PC-3 (cell line): ENCODE results near the gene NOC3L. TPM values are rescaled to one million over a fixed set of nuclear protein-coding genes. Genes with fewer than 3 reads are reported as not detected.
A peak's percentile ranks its signal among the peaks of the same experiment; 100 is the strongest.

ENCODE experiments used
- ATAC-seq: fragments of 200-7000 bp; cut with Tn5 transposase; 2 replicates; pipeline ENCODE4 v1.9.1; 2020; ENCODE audit warnings: mild to moderate bottlenecking, moderate library complexity
- BruUV-seq: library from RNA; stranded (reverse); fragments of 400-500 nt; replicated peaks from 2 replicates; lab custom pipeline; 2021; lab: Mats Ljungman, UMichigan
- CTCF ChIA-PET: fragments of 300-600 bp; sonication (Branson Sonifier 250); formaldehyde crosslinking; loops from one replicate; lab custom pipeline; 2022; ENCODE audit warnings: antibody characterized with exemption; lab: Charles Lee
- POLR2A ChIA-PET: fragments of 300-600 bp; sonication (Branson Sonifier 250); formaldehyde crosslinking; loops from one replicate; lab custom pipeline; 2022; ENCODE audit warnings: antibody characterized with exemption; ENCODE audit not compliant: unreplicated experiment; lab: Charles Lee
- DNase-seq: peaks from one replicate; pipeline ENCODE4 v3.0.0-alpha.2; 2015
- H2AFZ ChIP-seq: fragments of 300-600 bp; sonication (generic); 2 replicates; pipeline ENCODE4 v1.6.0; 2016; ENCODE audit warnings: antibody characterized with exemption, low read length
- H3F3A ChIP-seq: fragments of 300-600 bp; sonication (generic); one replicate; pipeline ENCODE4 v1.6.0; 2017; ENCODE audit warnings: antibody characterized with exemption, low read length, control low read depth, mild to moderate bottlenecking; ENCODE audit not compliant: unreplicated experiment
- H3K27ac ChIP-seq: fragments of 300-600 bp; sonication (generic); 2 replicates; pipeline ENCODE4 v1.5.1; 2016; ENCODE audit warnings: mild to moderate bottlenecking, low read length
- H3K27me3 ChIP-seq: fragments of 300-600 bp; sonication (generic); 2 replicates; pipeline ENCODE4 v1.6.1; 2016; ENCODE audit warnings: low read length, mixed read lengths
- H3K36me3 ChIP-seq: fragments of 300-600 bp; sonication (generic); 2 replicates; pipeline ENCODE4 v1.6.1; 2016; ENCODE audit warnings: low read depth, mixed run types, low read length, mixed read lengths
- H3K4me1 ChIP-seq: fragments of 300-600 bp; sonication (generic); 2 replicates; pipeline ENCODE4 v1.5.1; 2016; ENCODE audit warnings: low read length; ENCODE audit not compliant: insufficient read depth
- H3K4me2 ChIP-seq: fragments of 300-600 bp; sonication (generic); 2 replicates; pipeline ENCODE4 v1.6.0; 2016; ENCODE audit warnings: low read length
- H3K4me3 ChIP-seq: fragments of 300-600 bp; sonication (generic); 2 replicates; pipeline ENCODE4 v1.5.1; 2016; ENCODE audit warnings: mild to moderate bottlenecking, low read length, mixed read lengths
- H3K79me2 ChIP-seq: fragments of 300-600 bp; sonication (generic); 2 replicates; pipeline ENCODE4 v1.6.1; 2017; ENCODE audit warnings: low read length, mixed read lengths
- H3K9ac ChIP-seq: fragments of 300-600 bp; sonication (generic); 2 replicates; pipeline ENCODE4 v1.6.0; 2016; ENCODE audit warnings: mild to moderate bottlenecking, low read length
- H3K9me2 ChIP-seq: fragments of 300-600 bp; sonication (generic); replicated peaks from 2 replicates; pipeline ENCODE4 v1.6.1; 2016; ENCODE audit warnings: mixed run types, low read length, mixed read lengths
- H3K9me3 ChIP-seq: fragments of 300-600 bp; sonication (generic); 2 replicates; pipeline ENCODE4 v1.6.1; 2016; ENCODE audit warnings: low read length, mixed read lengths
- H4K20me1 ChIP-seq: fragments of 300-600 bp; sonication (generic); 2 replicates; pipeline ENCODE4 v1.6.1; 2016; ENCODE audit warnings: low read length, mixed read lengths
- CTCF ChIP-seq: fragments of 300-600 bp; sonication (generic); conservative IDR thresholded peaks from 2 replicates; pipeline ENCODE4 v1.5.1; 2017; ENCODE audit warnings: antibody characterized with exemption, low read depth, mild to moderate bottlenecking, low read length
- EZH2 ChIP-seq: fragments of 300-600 bp; sonication (generic); IDR thresholded peaks from one replicate; pipeline ENCODE4 v1.6.1; 2017; ENCODE audit warnings: antibody characterized with exemption, mild to moderate bottlenecking, low read length; ENCODE audit not compliant: unreplicated experiment
- EZH2phosphoT487 ChIP-seq: fragments of 300-600 bp; sonication (generic); IDR thresholded peaks from 2 replicates; pipeline ENCODE4 v1.6.1; 2018; ENCODE audit warnings: mild to moderate bottlenecking, antibody characterized with exemption, low read length, borderline replicate concordance
- intact Hi-C: fragments of 100-400 bp; cut with micrococcal nuclease; formaldehyde crosslinking; loops from 2 replicates; pipeline ENCODE4 v1.9.0; 2023
- total RNA-seq: library from RNA; depleted of rRNA; stranded (reverse); fragments of >200 nt; gene quantifications from 2 replicates; pipeline ENCODE4 v1.2.3, GENCODE V29; 2014

Gene NOC3L
- total RNA-seq, 1 experiment from 2014 or later, result 19.4 TPM

GRCh38 chr10:94363251-94363565, 469 bp upstream of the NOC3L start:
- Histone ChIP-seq H3K4me3 (peak overlapping the region; percentile 92; the same call in 1 of the 2 replicates), H3K9me3 (no peaks in the 10 kb centered on the region), H3K27me3 (no peaks in the 10 kb centered on the region), H4K20me1 (no peaks in the 10 kb centered on the region), H3K27ac (no peak overlapping the region), H3K79me2 (peaks cover 42% of the 10 kb centered on the region), H3K36me3 (peaks cover under 1% of the 10 kb centered on the region), H3K9ac (peak overlapping the region; percentile 96), H3K9me2 (no peaks in the 10 kb centered on the region), H3K4me1 (peaks cover 14% of the 10 kb centered on the region), H3F3A (no peaks in the 10 kb centered on the region), H2AFZ (peak overlapping the region; percentile 96), H3K4me2 (peak overlapping the region; percentile 81)
- TSS peak; percentile 65 for BruUV-seq
- TF ChIP-seq EZH2 (no peak), EZH2phosphoT487 (no peak), CTCF (no peak)
- CTCF ChIA-PET, result interaction anchor here (0.7 kb wide), 1 partner anchor 41 kb away, joined by 3 read pairs; no protein-coding TSS in a partner anchor
- intact Hi-C loops, result loop anchor here (5.0 kb wide), 1 partner anchor 79 kb away; no protein-coding TSS in a partner anchor
- ATAC-seq (no peak; the same call in 1 of the 2 replicates), DNase-seq (no peak)
- POLR2A ChIA-PET, result no interaction called here

- Histone ChIP-seq H3K4me1 (peaks cover 16% of the 10 kb centered on the region), H3K36me3 (peaks cover 19% of the 10 kb centered on the region), H3K27ac (no peak overlapping the region), H3K27me3 (no peaks in the 10 kb centered on the region), H4K20me1 (no peaks in the 10 kb centered on the region), H3K9me3 (no peaks in the 10 kb centered on the region), H3K79me2 (peaks cover 53% of the 10 kb centered on the region), H2AFZ (no peak overlapping the region), H3K9ac (peak overlapping the region; percentile 96), H3F3A (no peaks in the 10 kb centered on the region), H3K4me2 (peak overlapping the region; percentile 81), H3K4me3 (peak overlapping the region; percentile 92), H3K9me2 (no peaks in the 10 kb centered on the region)
- intact Hi-C loops, result loop anchor here (5.0 kb wide), 1 partner anchor 81 kb away; no protein-coding TSS in a partner anchor
- BruUV-seq, result no TSS peak
- ATAC-seq (no peak), DNase-seq (peak; percentile 53)
- no peak for TF ChIP-seq EZH2phosphoT487
- no peak for TF ChIP-seq EZH2
- no peak for TF ChIP-seq CTCF
- POLR2A ChIA-PET, result no interaction called here
- CTCF ChIA-PET, result interaction anchor here (1.0 kb wide), 1 partner anchor 83 kb away, joined by 6 read pairs; no protein-coding TSS in a partner anchor
Observed at GRCh38 chr10:94361171-94361794, 1.5 kb downstream of the NOC3L start.

- intact Hi-C loops, result no loop called here
- Histone ChIP-seq H3K36me3 (peaks cover 40% of the 10 kb centered on the region), H3K4me3 (no peak overlapping the region; the same call in 1 of the 2 replicates), H4K20me1 (no peaks in the 10 kb centered on the region), H3K27ac (no peak overlapping the region), H3K4me2 (peak overlapping the region; percentile 61), H3K27me3 (no peaks in the 10 kb centered on the region), H3K79me2 (peaks cover 53% of the 10 kb centered on the region), H2AFZ (no peak overlapping the region), H3F3A (no peaks in the 10 kb centered on the region), H3K4me1 (peaks cover 16% of the 10 kb centered on the region), H3K9ac (no peak overlapping the region), H3K9me3 (no peaks in the 10 kb centered on the region), H3K9me2 (no peaks in the 10 kb centered on the region)
- peak; percentile 75 for DNase-seq
- ATAC-seq, result peak; percentile 53
- TF ChIP-seq EZH2 (no peak), EZH2phosphoT487 (no peak)
- ChIA-PET CTCF (interaction anchor here (0.7 to 1.1 kb wide), 2 partner anchors 45 to 86 kb away, joined by 3 to 6 read pairs; no protein-coding TSS in a partner anchor), POLR2A (no interaction called here)
- no TSS peak for BruUV-seq
Observed at GRCh38 chr10:94358480-94358879, 4.3 kb downstream of the NOC3L start.
